Stomach (tissue), 19 donors: Measurements from ENCODE around the gene C11orf86. TPM values are rescaled to one million over a fixed set of nuclear protein-coding genes. Genes with fewer than 3 reads are reported as not detected.

Experiments used
- DNase-seq, 2 donors: peaks; one replicate each; pipeline versions ENCODE4 v3.0.0 to v3.0.0-alpha.2; 2013 to 2019
- H3K27ac ChIP-seq, 5 donors: fragments of 200-600 bp in 4 of 5; sonication (generic) in 4 of 5; one replicate each; pipeline ENCODE4 v1.5.1; 2013 to 2019; ENCODE audit warnings: mild to moderate bottlenecking in 1 of 5, moderate library complexity in 1 of 5
- H3K27me3 ChIP-seq, 3 donors: fragments of 200-600 bp; sonication (generic); one replicate each; pipeline ENCODE4 v1.5.1; 2017 to 2019; ENCODE audit warnings: mixed run types in 1 of 3
- H3K36me3 ChIP-seq, 4 donors: fragments of 200-600 bp; sonication (generic); 1 replicate in 3 of 4; 2 replicates in 1 of 4; pipeline ENCODE4 v1.5.1; 2016 to 2019
- H3K4me1 ChIP-seq, 4 donors: fragments of 200-600 bp; sonication (generic); one replicate each; pipeline ENCODE4 v1.5.1; 2016 to 2019
- H3K4me3 ChIP-seq, 4 donors: fragments of 200-600 bp; sonication (generic) in 3 of 4; one replicate each; pipeline ENCODE4 v1.5.1; 2016 to 2019; ENCODE audit warnings: mild to moderate bottlenecking in 1 of 4
- H3K9me3 ChIP-seq, 4 donors: fragments of 200-600 bp; sonication (generic); one replicate each; pipeline ENCODE4 v1.5.1; 2016 to 2019
- EP300 ChIP-seq: sonication (generic); formaldehyde crosslinking; IDR thresholded peaks from one replicate; pipeline ENCODE4 v1.6.1; 2017; ENCODE audit warnings: antibody characterized with exemption
- POLR2A ChIP-seq, 4 donors: fragments of 450-650 bp; IDR thresholded peaks; one replicate each; pipeline ENCODE4 v1.6.1; 2016; ENCODE audit warnings: antibody characterized with exemption in 4 of 4, control low read depth in 2 of 4, mild to moderate bottlenecking in 1 of 4, moderate library complexity in 1 of 4
- POLR2AphosphoS5 ChIP-seq, 3 donors: sonication (generic); formaldehyde crosslinking; IDR thresholded peaks; one replicate each; pipeline ENCODE4 v1.6.1; 2016; ENCODE audit warnings: antibody characterized with exemption in 3 of 3
- WGBS, 5 donors: extraction: QIAGEN DNeasy Blood & Tissue Kit in 3 of 5; methylation state at CpG; one replicate each; pipeline versions ENCODE4 v1.1.5 to v1.1.7; 2013 to 2018; 5-methylcytosine and 5-hydroxymethylcytosine counted together
- intact Hi-C: fragments of 100-400 bp; cut with DNase I; formaldehyde crosslinking; loops from one replicate; pipeline ENCODE4 v1.15.1; 2023; ENCODE audit warnings: low total_unique reads
- long read RNA-seq, 10 donors: transcript quantifications; one replicate each; lab custom pipeline, GENCODE V29; 2026
- polyA plus RNA-seq, 3 donors: library from polyadenylated mRNA; stranded (reverse); fragments of 200-250 nt; gene quantifications; one replicate each; pipeline ENCODE4 v1.2.3, GENCODE V29; 2013
- total RNA-seq, 5 donors: library from RNA; depleted of rRNA; stranded (reverse); fragments of >200 nt; gene quantifications; one replicate each; pipeline versions ENCODE4 v1.1.0 to v1.2.3, GENCODE V29; 2014 to 2016
- TF ChIP-seq, protein P1 (sequence below), 7 experiments: fragments of 450-650 bp in 4 of 7; fragments of 200-600 bp in 3 of 7; sonication (generic) in 3 of 7; IDR thresholded peaks; one replicate each; pipeline ENCODE4 v1.5.1; 2016 to 2019; ENCODE audit warnings: antibody characterized with exemption in 7 of 7, control low read depth in 2 of 7, mild to moderate bottlenecking in 1 of 7
- donor health status: healthy with polysubstance abuse.
- donor health status: Bipolar disorder and iron deficiency.
- donor health status: healthy.

The C11orf86 gene, protein sequence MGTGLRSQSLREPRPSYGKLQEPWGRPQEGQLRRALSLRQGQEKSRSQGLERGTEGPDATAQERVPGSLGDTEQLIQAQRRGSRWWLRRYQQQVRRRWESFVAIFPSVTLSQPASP
- total RNA-seq (under 1 TPM in 1 of 5 donors, not detected in 4; 0.37 TPM), polyA plus RNA-seq (1 to 10 TPM in 2 of 3 donors, not detected in 1; 1.1 to 2.9 TPM)
- long read RNA-seq, donor 1, partial matches to known transcripts: 0 of 1 reads
- long read RNA-seq, donor 1, other reads (novel, unspliced or antisense): 0 of 1 reads
- long read RNA-seq, donor 2: 0 reads
- long read RNA-seq, donor 3: 0 reads
- long read RNA-seq, donor 4: 0 reads
- long read RNA-seq, donor 5: 0 reads
- long read RNA-seq, donor 6: 0 reads
- long read RNA-seq, donor 7: 0 reads
- long read RNA-seq, donor 8: 0 reads
- long read RNA-seq, donor 9: 0 reads
- long read RNA-seq, donor 10: 0 reads

- Histone ChIP-seq H3K4me1 (peaks cover 0 to 3% (median 0%) of the 10 kb centered on the region in 4 donors), H3K27me3 (peaks cover 0 to 10% (median 0%) of the 10 kb centered on the region in 3 donors), H3K4me3 (no peak within 1 kb of the TSS), H3K27ac (no peak within 1 kb of the TSS), H3K9me3 (peaks cover 7 to 20% (median 12%) of the 10 kb centered on the region in 4 donors), H3K36me3 (no peaks in the 10 kb centered on the region)
- DNase-seq: no peak
- TF ChIP-seq, protein P1, sequence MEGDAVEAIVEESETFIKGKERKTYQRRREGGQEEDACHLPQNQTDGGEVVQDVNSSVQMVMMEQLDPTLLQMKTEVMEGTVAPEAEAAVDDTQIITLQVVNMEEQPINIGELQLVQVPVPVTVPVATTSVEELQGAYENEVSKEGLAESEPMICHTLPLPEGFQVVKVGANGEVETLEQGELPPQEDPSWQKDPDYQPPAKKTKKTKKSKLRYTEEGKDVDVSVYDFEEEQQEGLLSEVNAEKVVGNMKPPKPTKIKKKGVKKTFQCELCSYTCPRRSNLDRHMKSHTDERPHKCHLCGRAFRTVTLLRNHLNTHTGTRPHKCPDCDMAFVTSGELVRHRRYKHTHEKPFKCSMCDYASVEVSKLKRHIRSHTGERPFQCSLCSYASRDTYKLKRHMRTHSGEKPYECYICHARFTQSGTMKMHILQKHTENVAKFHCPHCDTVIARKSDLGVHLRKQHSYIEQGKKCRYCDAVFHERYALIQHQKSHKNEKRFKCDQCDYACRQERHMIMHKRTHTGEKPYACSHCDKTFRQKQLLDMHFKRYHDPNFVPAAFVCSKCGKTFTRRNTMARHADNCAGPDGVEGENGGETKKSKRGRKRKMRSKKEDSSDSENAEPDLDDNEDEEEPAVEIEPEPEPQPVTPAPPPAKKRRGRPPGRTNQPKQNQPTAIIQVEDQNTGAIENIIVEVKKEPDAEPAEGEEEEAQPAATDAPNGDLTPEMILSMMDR (IDR thresholded peaks at IDR 0.05): no peak
- TF ChIP-seq EP300 (no peak), POLR2A (IDR thresholded peaks at IDR 0.05) (no peak), POLR2AphosphoS5 (IDR thresholded peaks at IDR 0.05) (no peak)
- intact Hi-C loops: no loop called here
- 82 to 88% (median 88%) methylated on average over 5 to 10 of the region's 10 CpGs for WGBS, 5 donors
Observed at GRCh38 chr11:66974724-66975404, at the start of gene C11orf86. Gene C11orf86 (plus strand): TSS chr11:66975304. CDS start chr11:66975363, 59 bp downstream.

DNA sequence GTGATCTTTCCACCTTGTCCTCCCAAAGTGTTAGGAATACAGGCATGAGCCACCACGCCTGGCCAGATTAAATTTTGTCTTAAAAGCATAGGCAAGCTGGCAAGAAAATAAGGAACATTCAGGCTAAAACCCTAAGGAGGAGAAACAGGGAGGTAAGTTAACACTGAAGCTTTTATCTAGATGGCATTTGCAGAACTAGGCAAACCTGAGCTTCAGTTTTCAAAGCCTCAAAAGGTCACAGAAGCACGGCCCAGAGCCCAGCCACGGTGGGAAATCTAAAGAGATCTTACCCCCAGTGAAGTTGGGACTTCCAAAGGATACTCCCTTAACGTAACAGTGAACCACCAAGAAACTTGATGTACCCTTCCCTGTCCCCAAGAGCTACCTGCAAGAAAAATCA, 45.4 kb upstream of the C11orf86 start:
- Histone ChIP-seq H3K36me3 (no peaks in the 10 kb centered on the region), H3K9me3 (no peaks in the 10 kb centered on the region), H3K27me3 (no peaks in the 10 kb centered on the region), H3K4me3 (no peak overlapping the region), H3K4me1 (peaks cover 0 to 18% (median 6%) of the 10 kb centered on the region in 4 donors), H3K27ac (peak overlapping the region; percentile 24 to 56 (median 34))
- intact Hi-C loops: no loop called here
- DNase-seq: no peak
- whole genome bisulfite sequencing, 5 donors: 20 to 58% (median 45%) methylated on average over 4 of the region's 4 CpGs
- no peak for TF ChIP-seq POLR2A (IDR thresholded peaks at IDR 0.05)
- no peak for TF ChIP-seq EP300
- TF ChIP-seq, protein P1 (IDR thresholded peaks at IDR 0.05): no peak
- no peak for TF ChIP-seq POLR2AphosphoS5 (IDR thresholded peaks at IDR 0.05)

- WGBS, 5 donors: 87 to 100% (median 95%) methylated on average over 3 of the region's 3 CpGs
- Histone ChIP-seq H3K36me3 (no peaks in the 10 kb centered on the region), H3K9me3 (no peaks in the 10 kb centered on the region), H3K4me3 (no peak overlapping the region), H3K27ac (no peak overlapping the region), H3K4me1 (peaks cover 0 to 12% (median 2%) of the 10 kb centered on the region in 4 donors), H3K27me3 (no peaks in the 10 kb centered on the region)
- TF ChIP-seq, protein P1 (IDR thresholded peaks at IDR 0.05): no peak
- TF ChIP-seq POLR2A (IDR thresholded peaks at IDR 0.05) (no peak), POLR2AphosphoS5 (IDR thresholded peaks at IDR 0.05) (no peak), EP300 (no peak)
- no peak for DNase-seq
- intact Hi-C loops: no loop called here
Observed at GRCh38 chr11:66932543-66932942, 42.6 kb upstream of the C11orf86 start.

- no peak for TF ChIP-seq POLR2AphosphoS5 (IDR thresholded peaks at IDR 0.05)
- TF ChIP-seq POLR2A (IDR thresholded peaks at IDR 0.05): no peak
- no peak for TF ChIP-seq EP300
- intact Hi-C loops: no loop called here
- H3K36me3 ChIP-seq: no peaks in the 10 kb centered on the region
- H3K4me3 ChIP-seq: no peak overlapping the region
- H3K9me3 ChIP-seq: no peaks in the 10 kb centered on the region
- peaks cover 0 to 12% (median 2%) of the 10 kb centered on the region in 4 donors for H3K4me1 ChIP-seq
- H3K27ac ChIP-seq: no peak overlapping the region
- no peak for DNase-seq
- 90 to 100% (median 92%) methylated on average over 3 of the region's 3 CpGs for WGBS, 5 donors
- no peaks in the 10 kb centered on the region for H3K27me3 ChIP-seq
Observed at GRCh38 chr11:66933531-66933930, 41.6 kb upstream of the C11orf86 start.
